GM23338 (cell line): ENCODE results near the gene PLCD3. TPM values are rescaled to one million over a fixed set of nuclear protein-coding genes. Genes with fewer than 3 reads are reported as not detected.

Source experiments
- ATAC-seq: fragments of 200-7000 bp; cut with Tn5 transposase; 3 replicates; pipeline ENCODE4 v1.9.1; 2020
- DNase-seq: peaks from one replicate; pipeline ENCODE4 v3.0.0-alpha.2; 2015; ENCODE audit warnings: low spot score
- H2AFZ ChIP-seq: fragments of 200-600 bp; sonication (generic); 2 replicates; pipeline ENCODE4 v1.8.0; 2016; ENCODE audit warnings: antibody characterized with exemption, mild to moderate bottlenecking, moderate library complexity
- H3F3A ChIP-seq: fragments of 200-600 bp; sonication (generic); replicated peaks from 2 replicates; pipeline ENCODE4 v1.8.0; 2017; ENCODE audit warnings: antibody characterized with exemption, mixed run types, low read depth
- H3K27ac ChIP-seq: fragments of 200-600 bp; sonication (generic); 2 replicates; pipeline ENCODE4 v1.6.1; 2016; ENCODE audit warnings: low read depth
- H3K27me3 ChIP-seq: fragments of 200-600 bp; sonication (generic); 2 replicates; pipeline ENCODE4 v1.8.0; 2016; ENCODE audit warnings: mild to moderate bottlenecking, mixed run types, moderate library complexity; ENCODE audit not compliant: insufficient read depth
- H3K36me3 ChIP-seq: fragments of 200-600 bp; sonication (generic); 2 replicates; pipeline ENCODE4 v1.8.0; 2016; ENCODE audit warnings: mild to moderate bottlenecking; ENCODE audit not compliant: insufficient read depth
- H3K4me1 ChIP-seq: fragments of 200-600 bp; sonication (generic); 2 replicates; pipeline ENCODE4 v1.8.0; 2016; ENCODE audit warnings: mild to moderate bottlenecking, moderate library complexity; ENCODE audit not compliant: insufficient read depth
- H3K4me2 ChIP-seq: fragments of 200-600 bp; sonication (generic); 2 replicates; pipeline ENCODE4 v1.7.1; 2017; ENCODE audit warnings: mixed run types
- H3K4me3 ChIP-seq: fragments of 200-600 bp; sonication (generic); 2 replicates; pipeline ENCODE4 v1.6.1; 2016; ENCODE audit warnings: mixed run types
- H3K79me2 ChIP-seq: fragments of 200-600 bp; sonication (generic); replicated peaks from 2 replicates; pipeline ENCODE4 v1.8.0; 2017; ENCODE audit warnings: mild to moderate bottlenecking; ENCODE audit not compliant: insufficient read depth
- H3K9me2 ChIP-seq: fragments of 200-600 bp; sonication (generic); 2 replicates; pipeline ENCODE4 v1.8.0; 2017; ENCODE audit not compliant: insufficient read depth
- H4K20me1 ChIP-seq: fragments of 200-600 bp; sonication (generic); replicated peaks from 2 replicates; pipeline ENCODE4 v1.8.0; 2017; ENCODE audit warnings: mild to moderate bottlenecking; ENCODE audit not compliant: insufficient read depth
- H3K27ac Mint-ChIP-seq: 2 replicates; pipeline ENCODE4 v1.8.0; 2020; ENCODE audit warnings: inconsistent platforms, mild to moderate bottlenecking, moderate library complexity, mixed read lengths
- H3K27me3 Mint-ChIP-seq: 3 replicates; pipeline ENCODE4 v1.8.0; 2022; ENCODE audit warnings: low read depth, mild to moderate bottlenecking, moderate library complexity, mixed read lengths, inconsistent platforms; ENCODE audit not compliant: insufficient read depth, poor library complexity
- H3K36me3 Mint-ChIP-seq: 3 replicates; pipeline ENCODE4 v1.8.0; 2021; ENCODE audit warnings: low read depth, mild to moderate bottlenecking, inconsistent platforms, moderate library complexity, mixed read lengths
- H3K4me1 Mint-ChIP-seq: 3 replicates; pipeline ENCODE4 v1.8.0; 2020; ENCODE audit warnings: mild to moderate bottlenecking, inconsistent platforms, mixed read lengths
- H3K4me3 Mint-ChIP-seq: 3 replicates; pipeline ENCODE4 v1.8.0; 2021; ENCODE audit warnings: moderate library complexity, mild to moderate bottlenecking, inconsistent platforms, mixed read lengths
- H3K9me3 Mint-ChIP-seq: 3 replicates; pipeline ENCODE4 v1.8.0; 2020; ENCODE audit warnings: moderate library complexity, mild to moderate bottlenecking, inconsistent platforms, mixed read lengths
- CREB1 ChIP-seq: fragments of 250-450 bp; sonication (Bioruptor Pico); IDR thresholded peaks from 2 replicates; pipeline ENCODE4 v1.5.0; 2020; ENCODE audit warnings: low read depth, mild to moderate bottlenecking, moderate library complexity
- EZH2 ChIP-seq: fragments of 200-600 bp; sonication (generic); IDR thresholded peaks from one replicate; pipeline ENCODE4 v1.8.0; 2017; ENCODE audit warnings: antibody characterized with exemption, mild to moderate bottlenecking, low read depth; ENCODE audit not compliant: unreplicated experiment
- EZH2phosphoT487 ChIP-seq: fragments of 200-600 bp; sonication (generic); IDR thresholded peaks from one replicate; pipeline ENCODE4 v1.8.1; 2018; ENCODE audit warnings: antibody characterized with exemption; ENCODE audit not compliant: unreplicated experiment
- JUNB ChIP-seq: IDR thresholded peaks from one replicate; pipeline ENCODE4 v1.6.1; 2016; ENCODE audit warnings: antibody characterized with exemption; ENCODE audit not compliant: unreplicated experiment
- NANOG ChIP-seq: IDR thresholded peaks from 2 replicates; pipeline ENCODE4 v1.6.1; 2016; ENCODE audit warnings: antibody characterized with exemption, borderline replicate concordance
- POLR2AphosphoS5 ChIP-seq: IDR thresholded peaks from 2 replicates; pipeline ENCODE4 v1.6.1; 2016; ENCODE audit warnings: antibody characterized with exemption, low read depth
- STAT1 ChIP-seq: IDR thresholded peaks from one replicate; pipeline ENCODE4 v1.6.1; 2016; ENCODE audit warnings: antibody characterized with exemption; ENCODE audit not compliant: unreplicated experiment
- ZNF331 ChIP-seq: fragments of 250-450 bp; sonication (Bioruptor Pico); IDR thresholded peaks from 2 replicates; pipeline ENCODE4 v1.5.0; 2020; ENCODE audit warnings: low read depth, mild to moderate bottlenecking, moderate library complexity
- polyA plus RNA-seq: library from polyadenylated mRNA; unstranded; fragments of >200 nt; fragmentation: Nextera tagmentation; extraction: Ambion mirVana; gene quantifications from 2 replicates; pipeline ENCODE4 v1.2.1, GENCODE V29; 2016
- total RNA-seq: library from RNA; depleted of rRNA; stranded (reverse); fragments of >200 nt; shearing (Covaris generic); gene quantifications from 2 replicates; pipeline ENCODE4 v1.2.3, GENCODE V29; 2014
- TF ChIP-seq, protein P1 (sequence below): IDR thresholded peaks from one replicate; pipeline ENCODE4 v1.6.1; 2018; ENCODE audit warnings: antibody characterized with exemption; ENCODE audit not compliant: unreplicated experiment
- TF ChIP-seq, protein P2 (sequence below), 2 experiments: fragments of 200-600 bp in 1 of 2; sonication (generic) in 1 of 2; conservative IDR thresholded peaks; 2 replicates each; pipeline versions ENCODE4 v1.5.1 to v1.6.1; 2016 to 2017; ENCODE audit warnings: antibody characterized with exemption in 2 of 2, low read depth in 2 of 2, mild to moderate bottlenecking in 2 of 2, moderate library complexity in 1 of 2
- TF ChIP-seq, protein P3 (sequence below): IDR thresholded peaks from 2 replicates; pipeline ENCODE4 v1.6.1; 2016; ENCODE audit warnings: antibody characterized with exemption

The PLCD3 gene
- total and polyA plus RNA-seq, 2 experiments from 2014 or later = 3.0 to 32.1 TPM

DNA sequence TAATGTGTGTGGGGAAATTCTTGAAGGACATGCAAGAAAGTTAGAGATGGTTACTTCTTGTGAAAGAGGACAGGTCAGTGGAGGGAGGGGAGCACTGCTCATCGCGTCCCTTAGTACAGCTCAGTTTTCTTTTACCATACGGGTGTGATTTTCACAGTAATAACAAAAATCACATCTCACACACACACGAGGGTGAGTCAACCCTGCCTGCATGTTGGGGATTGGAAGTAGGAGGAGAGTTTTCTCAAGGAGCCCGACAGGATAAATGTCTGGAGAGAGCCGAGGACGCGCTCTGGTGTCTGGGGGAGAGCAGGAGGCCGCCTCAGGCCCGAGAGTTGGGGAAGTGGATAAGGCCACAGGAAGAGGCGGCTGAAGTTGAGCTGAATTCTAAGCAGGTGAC is 16.4 kb downstream of the PLCD3 start:
- H3K9me2 ChIP-seq = no peaks in the 10 kb centered on the region
- no peaks in the 10 kb centered on the region for H3K79me2 ChIP-seq
- Mint-ChIP-seq H3K36me3 (no peaks in the 10 kb centered on the region), H3K27ac (0 out of 2 replicates have a peak overlapping the region, but pooled peaks have one; percentile 31), H3K4me3 (no peak overlapping the region; the same call in 2 of the 3 replicates), H3K27me3 (peaks cover 20% of the 10 kb centered on the region), H3K4me1 (peaks cover 31% of the 10 kb centered on the region), H3K9me3 (no peaks in the 10 kb centered on the region)
- TF ChIP-seq JUNB = no peak
- TF ChIP-seq EZH2 = no peak
- TF ChIP-seq, protein P1, sequence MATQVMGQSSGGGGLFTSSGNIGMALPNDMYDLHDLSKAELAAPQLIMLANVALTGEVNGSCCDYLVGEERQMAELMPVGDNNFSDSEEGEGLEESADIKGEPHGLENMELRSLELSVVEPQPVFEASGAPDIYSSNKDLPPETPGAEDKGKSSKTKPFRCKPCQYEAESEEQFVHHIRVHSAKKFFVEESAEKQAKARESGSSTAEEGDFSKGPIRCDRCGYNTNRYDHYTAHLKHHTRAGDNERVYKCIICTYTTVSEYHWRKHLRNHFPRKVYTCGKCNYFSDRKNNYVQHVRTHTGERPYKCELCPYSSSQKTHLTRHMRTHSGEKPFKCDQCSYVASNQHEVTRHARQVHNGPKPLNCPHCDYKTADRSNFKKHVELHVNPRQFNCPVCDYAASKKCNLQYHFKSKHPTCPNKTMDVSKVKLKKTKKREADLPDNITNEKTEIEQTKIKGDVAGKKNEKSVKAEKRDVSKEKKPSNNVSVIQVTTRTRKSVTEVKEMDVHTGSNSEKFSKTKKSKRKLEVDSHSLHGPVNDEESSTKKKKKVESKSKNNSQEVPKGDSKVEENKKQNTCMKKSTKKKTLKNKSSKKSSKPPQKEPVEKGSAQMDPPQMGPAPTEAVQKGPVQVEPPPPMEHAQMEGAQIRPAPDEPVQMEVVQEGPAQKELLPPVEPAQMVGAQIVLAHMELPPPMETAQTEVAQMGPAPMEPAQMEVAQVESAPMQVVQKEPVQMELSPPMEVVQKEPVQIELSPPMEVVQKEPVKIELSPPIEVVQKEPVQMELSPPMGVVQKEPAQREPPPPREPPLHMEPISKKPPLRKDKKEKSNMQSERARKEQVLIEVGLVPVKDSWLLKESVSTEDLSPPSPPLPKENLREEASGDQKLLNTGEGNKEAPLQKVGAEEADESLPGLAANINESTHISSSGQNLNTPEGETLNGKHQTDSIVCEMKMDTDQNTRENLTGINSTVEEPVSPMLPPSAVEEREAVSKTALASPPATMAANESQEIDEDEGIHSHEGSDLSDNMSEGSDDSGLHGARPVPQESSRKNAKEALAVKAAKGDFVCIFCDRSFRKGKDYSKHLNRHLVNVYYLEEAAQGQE = no peak
- no peak for TF ChIP-seq EZH2phosphoT487
- no peak for TF ChIP-seq NANOG
- TF ChIP-seq STAT1 = no peak
- no peak for TF ChIP-seq ZNF331 (CRISPR knock-in tag)
- TF ChIP-seq, protein P2, sequence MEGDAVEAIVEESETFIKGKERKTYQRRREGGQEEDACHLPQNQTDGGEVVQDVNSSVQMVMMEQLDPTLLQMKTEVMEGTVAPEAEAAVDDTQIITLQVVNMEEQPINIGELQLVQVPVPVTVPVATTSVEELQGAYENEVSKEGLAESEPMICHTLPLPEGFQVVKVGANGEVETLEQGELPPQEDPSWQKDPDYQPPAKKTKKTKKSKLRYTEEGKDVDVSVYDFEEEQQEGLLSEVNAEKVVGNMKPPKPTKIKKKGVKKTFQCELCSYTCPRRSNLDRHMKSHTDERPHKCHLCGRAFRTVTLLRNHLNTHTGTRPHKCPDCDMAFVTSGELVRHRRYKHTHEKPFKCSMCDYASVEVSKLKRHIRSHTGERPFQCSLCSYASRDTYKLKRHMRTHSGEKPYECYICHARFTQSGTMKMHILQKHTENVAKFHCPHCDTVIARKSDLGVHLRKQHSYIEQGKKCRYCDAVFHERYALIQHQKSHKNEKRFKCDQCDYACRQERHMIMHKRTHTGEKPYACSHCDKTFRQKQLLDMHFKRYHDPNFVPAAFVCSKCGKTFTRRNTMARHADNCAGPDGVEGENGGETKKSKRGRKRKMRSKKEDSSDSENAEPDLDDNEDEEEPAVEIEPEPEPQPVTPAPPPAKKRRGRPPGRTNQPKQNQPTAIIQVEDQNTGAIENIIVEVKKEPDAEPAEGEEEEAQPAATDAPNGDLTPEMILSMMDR (conservative IDR thresholded peaks at IDR 0.05; ENCODE audit: low read depth in 2 of 2) = no peak
- no peak for TF ChIP-seq POLR2AphosphoS5
- TF ChIP-seq, protein P3, sequence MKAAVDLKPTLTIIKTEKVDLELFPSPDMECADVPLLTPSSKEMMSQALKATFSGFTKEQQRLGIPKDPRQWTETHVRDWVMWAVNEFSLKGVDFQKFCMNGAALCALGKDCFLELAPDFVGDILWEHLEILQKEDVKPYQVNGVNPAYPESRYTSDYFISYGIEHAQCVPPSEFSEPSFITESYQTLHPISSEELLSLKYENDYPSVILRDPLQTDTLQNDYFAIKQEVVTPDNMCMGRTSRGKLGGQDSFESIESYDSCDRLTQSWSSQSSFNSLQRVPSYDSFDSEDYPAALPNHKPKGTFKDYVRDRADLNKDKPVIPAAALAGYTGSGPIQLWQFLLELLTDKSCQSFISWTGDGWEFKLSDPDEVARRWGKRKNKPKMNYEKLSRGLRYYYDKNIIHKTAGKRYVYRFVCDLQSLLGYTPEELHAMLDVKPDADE = no peak
- no peak for TF ChIP-seq CREB1 (CRISPR knock-in tag)
- H3K27ac ChIP-seq = peak overlapping the region; percentile 66; the same call in 1 of the 2 replicates
- no peak overlapping the region for H3K4me2 ChIP-seq
- ATAC-seq = no peak
- H3K36me3 ChIP-seq = no peaks in the 10 kb centered on the region
- H3K27me3 ChIP-seq = no peaks in the 10 kb centered on the region
- no peaks in the 10 kb centered on the region for H3F3A ChIP-seq
- no peak overlapping the region for H3K4me3 ChIP-seq
- H4K20me1 ChIP-seq = no peaks in the 10 kb centered on the region
- H2AFZ ChIP-seq = no peak overlapping the region
- no peak for DNase-seq
- peaks cover 4% of the 10 kb centered on the region; the same call in 1 of the 2 replicates for H3K4me1 ChIP-seq
